ENCODE data around the gene PIK3AP1. TPM values are rescaled to one million over a fixed set of nuclear protein-coding genes. Genes with fewer than 3 reads are reported as not detected.

Gene PIK3AP1
- total and polyA plus RNA-seq, 4 donors = 27.3 to 137 (median 50.9) TPM

- no peaks in the 10 kb centered on the region for H3K9me3 ChIP-seq (ENCODE audit: control insufficient read depth in 4 of 4, low read length in 3 of 4)
- TF ChIP-seq FOXA2 (IDR thresholded peaks at IDR 0.05) (no peak), RXRA (IDR thresholded peaks at IDR 0.05) (no peak)
- 71% methylated on average over 7 of the region's 7 CpGs for WGBS
- DNase-seq (ENCODE audit: low spot score) = no peak
- H3K4me3 ChIP-seq (ENCODE audit: low read depth in 1 of 3, low read length in 3 of 3) = no peak overlapping the region
- no peaks in the 10 kb centered on the region for H3K4me1 ChIP-seq (ENCODE audit: control insufficient read depth in 4 of 4, insufficient read depth in 4 of 4, low read length in 3 of 4)
- H3K27ac ChIP-seq (ENCODE audit: low read depth in 1 of 2, low read length in 2 of 2) = peak overlapping the region; percentile 18 to 31
- no peaks in the 10 kb centered on the region for H3K27me3 ChIP-seq (ENCODE audit: control insufficient read depth in 4 of 4, insufficient read depth in 4 of 4, low read length in 3 of 4)
- no peak overlapping the region for H3K9ac ChIP-seq (ENCODE audit: low read depth in 1 of 2, low read length in 2 of 2)
- no peaks in the 10 kb centered on the region for H3K36me3 ChIP-seq (ENCODE audit: control insufficient read depth in 4 of 4, insufficient read depth in 3 of 4, low read depth in 1 of 4, low read length in 3 of 4)
Observed at GRCh38 chr10:96747734-96748550, 27.6 kb upstream of the PIK3AP1 start.

- H3K9ac ChIP-seq (ENCODE audit: low read depth in 1 of 2, low read length in 2 of 2) = no peak overlapping the region
- H3K27ac ChIP-seq (ENCODE audit: low read depth in 1 of 2, low read length in 2 of 2) = no peak overlapping the region
- no peaks in the 10 kb centered on the region for H3K9me3 ChIP-seq (ENCODE audit: control insufficient read depth in 4 of 4, low read length in 3 of 4)
- no peak for TF ChIP-seq GABPA (IDR thresholded peaks at IDR 0.05 in 1 of 2, conservative IDR thresholded peaks at IDR 0.05 in 1 of 2)
- TF ChIP-seq ZBTB33 (IDR thresholded peaks at IDR 0.05) = no peak
- TF ChIP-seq HNF4A (conservative IDR thresholded peaks at IDR 0.05) = no peak
- no peak for TF ChIP-seq RXRA (IDR thresholded peaks at IDR 0.05)
- no peak for TF ChIP-seq ATF3 (IDR thresholded peaks at IDR 0.05)
- no peak for TF ChIP-seq FOXA1 (IDR thresholded peaks at IDR 0.05)
- TF ChIP-seq HNF4G (IDR thresholded peaks at IDR 0.05) = no peak
- TF ChIP-seq MAX (IDR thresholded peaks at IDR 0.05) = no peak
- TF ChIP-seq CTCF (IDR thresholded peaks at IDR 0.05; ENCODE audit: low read depth, low read length, missing input control) = no peak
- TF ChIP-seq SP1 (IDR thresholded peaks at IDR 0.05) = no peak
- no peak for TF ChIP-seq JUND (IDR thresholded peaks at IDR 0.05)
- TF ChIP-seq FOXA2 (IDR thresholded peaks at IDR 0.05) = no peak
- no peak for TF ChIP-seq EGR1 (IDR thresholded peaks at IDR 0.05; ENCODE audit: low read depth in 2 of 2)
- TF ChIP-seq TAF1 (conservative IDR thresholded peaks at IDR 0.05) = no peak
- TF ChIP-seq RAD21 (IDR thresholded peaks at IDR 0.05) = no peak
- TF ChIP-seq YY1 (IDR thresholded peaks at IDR 0.05) = no peak
- TF ChIP-seq REST (IDR thresholded peaks at IDR 0.05) = no peak
- no peak for TF ChIP-seq NR2F2 (IDR thresholded peaks at IDR 0.05)
- no peak for DNase-seq (ENCODE audit: low spot score)
- H3K4me3 ChIP-seq (ENCODE audit: low read depth in 1 of 3, low read length in 3 of 3) = no peak overlapping the region
- no peaks in the 10 kb centered on the region for H3K27me3 ChIP-seq (ENCODE audit: control insufficient read depth in 4 of 4, insufficient read depth in 4 of 4, low read length in 3 of 4)
- no peaks in the 10 kb centered on the region for H3K36me3 ChIP-seq (ENCODE audit: control insufficient read depth in 4 of 4, insufficient read depth in 3 of 4, low read depth in 1 of 4, low read length in 3 of 4)
- WGBS = 87% methylated on average over 3 of the region's 3 CpGs
- no peaks in the 10 kb centered on the region for H3K4me1 ChIP-seq (ENCODE audit: control insufficient read depth in 4 of 4, insufficient read depth in 4 of 4, low read length in 3 of 4)
Observed at GRCh38 chr10:96746503-96746902, 26.2 kb upstream of the PIK3AP1 start.
